DMS114 treated with DMSO at 0.1 percent for 48 hours (cell line): ENCODE measurements around the gene NTMT2.
"Not testable (repeated sequence)": the region's sequence is repeated elsewhere in the genome, so short reads cannot be mapped to it uniquely, and the experiment has no call there.

Source experiments
- DNase-seq: peaks from one replicate; lab custom pipeline; 2025; ENCODE audit not compliant: unreplicated experiment; lab: John Stamatoyannopoulos, UW

NTMT2 gene

GRCh38 chr1:170156594-170156993 lies 10.8 kb downstream of the NTMT2 start:
- no peak for DNase-seq

DNA sequence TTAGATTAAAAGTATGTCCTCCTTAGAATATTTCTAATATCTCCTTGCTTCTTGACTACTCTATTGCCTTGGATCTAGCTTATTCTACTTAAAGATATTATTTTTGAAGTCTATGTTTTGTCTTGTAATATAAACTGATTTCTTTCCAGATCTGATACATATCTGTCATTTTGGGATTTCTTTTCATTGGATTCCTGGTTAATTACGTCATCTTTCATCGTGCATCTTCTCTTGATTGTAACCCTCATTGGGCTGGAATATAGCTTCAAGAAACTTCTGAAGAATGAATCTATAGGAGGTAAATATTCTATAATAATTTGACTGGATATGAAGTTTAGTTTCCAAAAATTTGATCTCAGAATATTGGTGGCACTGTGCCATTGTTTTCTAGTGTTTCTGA lies 12.1 kb downstream of the NTMT2 start:
- DNase-seq = no peak

DNA sequence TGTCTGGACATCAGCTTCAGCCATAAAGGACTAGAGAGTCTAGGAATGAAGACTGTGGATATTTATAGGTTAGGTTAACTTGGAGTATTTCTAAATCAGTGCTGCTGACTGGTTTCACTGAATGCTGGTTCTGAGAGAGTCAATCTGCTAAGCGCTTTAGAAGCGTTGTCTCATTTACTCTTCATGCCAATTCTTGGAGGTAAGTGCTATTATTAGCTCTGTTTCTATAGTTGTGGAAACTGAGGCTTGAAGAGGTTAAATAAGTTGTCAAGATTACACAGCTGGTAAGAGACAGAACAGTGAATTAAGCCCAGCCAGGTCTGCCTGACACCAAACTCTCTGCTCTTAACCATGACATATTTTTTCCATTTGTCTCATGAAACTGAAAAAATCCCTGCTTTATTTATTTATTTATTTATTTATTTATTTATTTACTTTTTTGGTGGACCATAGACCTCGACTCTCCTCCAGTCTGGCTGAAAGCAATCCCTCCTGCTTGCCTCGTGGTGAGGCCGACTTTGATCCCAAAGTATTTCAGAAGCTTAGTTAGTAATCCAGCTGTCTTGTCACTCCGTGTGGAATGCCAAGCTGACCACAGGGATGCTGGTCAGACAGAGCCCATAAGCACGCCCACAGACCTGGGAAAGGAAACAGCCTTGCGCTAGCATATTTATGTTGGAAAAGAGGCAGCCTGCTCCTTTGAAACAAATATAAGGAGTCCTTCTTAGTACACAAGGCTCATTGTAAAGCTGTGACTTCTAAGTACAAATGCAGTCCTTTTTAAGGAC lies 16.9 kb downstream of the NTMT2 start:
- DNase-seq = no peak

DNA sequence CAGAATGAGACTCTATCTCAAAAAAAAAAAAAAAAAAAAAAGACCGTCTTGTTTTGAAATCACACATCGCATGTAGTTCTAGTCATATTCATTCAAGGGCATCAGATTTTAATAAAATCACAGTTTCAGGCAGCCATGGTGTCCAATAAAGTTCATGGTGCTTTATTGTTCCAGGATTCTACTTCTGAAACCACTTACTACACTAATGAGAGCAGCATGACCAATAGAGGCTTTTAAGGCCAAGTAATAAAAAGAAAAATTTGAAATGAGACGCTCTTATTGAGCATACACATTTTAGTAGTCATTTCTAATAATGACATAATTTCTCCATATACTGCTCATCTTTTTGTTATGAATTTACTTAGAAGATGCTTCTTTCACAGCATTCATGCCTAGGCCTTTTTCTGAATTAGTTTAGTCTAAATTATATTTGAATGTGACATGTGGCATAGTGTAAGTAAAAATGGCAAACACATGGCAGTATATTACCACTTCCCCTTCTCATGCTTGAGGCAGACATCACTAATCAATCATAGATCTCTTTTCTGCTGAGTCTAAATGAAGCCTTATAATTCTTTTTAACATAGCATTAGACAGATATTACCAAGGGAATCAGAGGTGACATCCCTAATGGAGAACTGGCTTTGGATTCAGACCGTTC lies 18.5 kb downstream of the NTMT2 start:
- no peak for DNase-seq

GRCh38 chr1:170166518-170167180 lies 20.9 kb downstream of the NTMT2 start:
- DNase-seq = no peak

DNA sequence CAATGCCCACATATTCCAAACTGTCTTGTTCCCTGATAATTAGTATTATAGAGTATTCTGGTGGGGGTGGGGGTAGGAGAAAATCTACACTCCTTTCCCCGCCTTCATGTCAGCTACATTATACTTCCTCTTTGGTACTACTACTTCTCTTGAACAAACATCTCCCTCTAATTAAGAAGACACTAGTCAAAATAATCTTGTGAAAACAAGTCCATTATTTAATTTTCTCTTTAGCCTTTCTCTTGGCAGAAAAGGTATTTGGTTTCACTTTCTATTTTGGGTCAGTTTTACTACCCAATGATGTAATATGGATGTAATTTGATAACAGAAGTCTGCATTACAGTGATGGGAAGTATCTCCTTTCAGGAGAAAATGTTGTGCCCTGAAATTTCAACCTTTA lies 22.5 kb downstream of the NTMT2 start:
- no peak for DNase-seq

GRCh38 chr1:170170513-170170912 lies 24.8 kb downstream of the NTMT2 start:
- not testable (repeated sequence) for DNase-seq

- no peak for DNase-seq
These were observed 28.6 kb downstream of the NTMT2 start for GRCh38 chr1:170174395-170174794.

DNA sequence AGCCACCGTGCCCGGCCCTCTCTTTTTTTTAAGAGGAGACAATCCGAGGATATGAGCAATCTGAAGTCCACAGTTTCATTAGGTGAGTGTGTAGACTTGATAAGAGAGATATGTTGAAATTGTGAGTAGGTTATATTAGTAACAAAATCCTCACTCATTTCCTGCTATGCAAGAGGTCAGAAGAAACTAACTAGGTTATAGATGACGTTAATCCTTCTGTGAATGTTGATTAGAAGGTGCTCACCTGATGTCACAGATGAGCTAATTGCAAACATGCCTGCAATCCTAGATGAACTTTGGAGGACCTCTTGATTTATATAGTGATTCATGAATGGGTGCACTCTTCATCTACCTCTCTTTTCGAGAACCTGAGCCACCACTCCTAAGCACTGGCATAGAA lies 29.3 kb downstream of the NTMT2 start:
- no peak for DNase-seq

GRCh38 chr1:170175484-170175883 lies 29.7 kb downstream of the NTMT2 start:
- no peak for DNase-seq

- DNase-seq = no peak
These were observed 31.0 kb downstream of the NTMT2 start for GRCh38 chr1:170176772-170177171.

- DNase-seq = no peak
These were observed 36.7 kb downstream of the NTMT2 start for GRCh38 chr1:170182442-170182841.

- DNase-seq = no peak
These were observed 46.8 kb downstream of the NTMT2 start for GRCh38 chr1:170192546-170192945.

GRCh38 chr1:170194451-170194850 lies 48.7 kb downstream of the NTMT2 start:
- no peak for DNase-seq

DNA sequence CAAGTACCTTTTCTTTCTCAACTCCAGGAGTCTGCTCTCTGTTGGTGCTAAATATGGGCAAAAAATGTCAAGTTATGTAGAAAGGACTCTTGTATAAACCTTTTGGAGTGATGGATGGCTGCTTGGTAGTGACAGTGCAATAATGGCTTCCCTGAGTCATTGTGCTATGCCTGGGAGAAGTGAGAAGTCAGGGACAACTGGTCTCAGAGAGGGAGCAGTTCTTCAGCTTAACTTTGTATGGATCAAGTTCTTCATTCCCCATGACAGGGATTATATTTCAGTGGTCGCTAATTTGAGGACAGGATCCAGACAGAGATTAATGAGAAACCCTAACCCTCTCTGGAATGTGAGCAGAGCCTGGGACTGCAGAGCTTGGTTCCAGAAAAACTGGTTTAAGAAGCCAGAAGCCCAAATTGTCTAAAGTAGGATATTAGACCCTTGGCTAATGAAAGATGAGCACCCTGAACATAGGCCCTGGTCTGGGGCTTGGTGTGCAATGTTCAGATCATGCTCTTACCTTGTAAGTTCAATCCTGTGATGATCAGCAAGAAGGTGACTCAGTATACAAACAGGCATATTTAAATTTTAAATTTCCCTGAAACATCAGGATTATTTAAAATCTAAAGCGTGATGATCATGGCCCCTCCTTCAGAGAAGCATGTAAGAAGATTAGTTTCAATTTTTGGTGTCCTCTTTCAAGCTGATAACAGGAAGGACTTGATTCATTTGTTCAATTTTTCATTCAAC lies 50.9 kb downstream of the NTMT2 start:
- DNase-seq = no peak

- no peak for DNase-seq
These were observed 52.3 kb downstream of the NTMT2 start for GRCh38 chr1:170198090-170198489.

GRCh38 chr1:170198584-170198983 lies 52.8 kb downstream of the NTMT2 start:
- DNase-seq = no peak

DNA sequence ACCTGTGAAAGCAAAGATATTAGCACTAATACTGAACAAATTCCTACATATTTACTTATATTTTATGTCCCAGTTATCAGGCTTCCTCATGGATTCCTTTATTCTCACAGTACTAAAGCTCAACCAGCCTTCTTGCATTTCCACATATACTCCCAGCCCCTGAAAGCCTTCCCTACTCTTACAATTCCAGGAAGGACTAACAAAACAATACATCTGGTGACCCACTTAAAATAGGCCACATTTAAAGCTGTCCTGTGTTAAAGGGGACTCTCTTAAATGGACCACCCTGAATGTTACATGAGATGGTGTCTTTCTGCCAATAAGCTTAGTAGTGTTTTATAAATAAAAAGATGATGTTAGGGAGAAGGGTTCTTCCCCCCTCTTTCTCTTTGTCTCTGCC lies 54.4 kb downstream of the NTMT2 start:
- DNase-seq = no peak

GRCh38 chr1:170200621-170201397 lies 55.0 kb downstream of the NTMT2 start:
- DNase-seq = no peak

DNA sequence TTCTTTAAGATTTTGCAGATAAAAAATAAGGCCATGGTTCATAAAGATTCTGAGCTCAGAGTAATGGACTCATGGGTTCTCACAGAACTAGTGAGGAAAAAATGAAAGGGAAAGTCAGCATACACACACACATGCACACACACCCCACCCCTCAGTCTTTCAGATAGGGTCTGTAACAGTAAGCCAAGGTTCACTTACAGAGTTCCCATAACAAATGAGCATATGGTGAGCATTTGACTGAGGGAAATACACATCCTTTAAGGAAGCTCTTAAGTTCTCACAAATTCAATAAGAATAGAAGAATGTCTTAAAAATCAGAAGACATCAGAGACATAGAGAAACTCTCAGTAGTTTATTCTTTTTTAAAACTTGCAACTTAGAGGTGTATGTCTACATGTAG lies 57.9 kb downstream of the NTMT2 start:
- DNase-seq = no peak

GRCh38 chr1:170204121-170204520 lies 58.4 kb downstream of the NTMT2 start:
- no peak for DNase-seq
